ENCODE measurements around the gene COPZ1.

Gene COPZ1

DNA sequence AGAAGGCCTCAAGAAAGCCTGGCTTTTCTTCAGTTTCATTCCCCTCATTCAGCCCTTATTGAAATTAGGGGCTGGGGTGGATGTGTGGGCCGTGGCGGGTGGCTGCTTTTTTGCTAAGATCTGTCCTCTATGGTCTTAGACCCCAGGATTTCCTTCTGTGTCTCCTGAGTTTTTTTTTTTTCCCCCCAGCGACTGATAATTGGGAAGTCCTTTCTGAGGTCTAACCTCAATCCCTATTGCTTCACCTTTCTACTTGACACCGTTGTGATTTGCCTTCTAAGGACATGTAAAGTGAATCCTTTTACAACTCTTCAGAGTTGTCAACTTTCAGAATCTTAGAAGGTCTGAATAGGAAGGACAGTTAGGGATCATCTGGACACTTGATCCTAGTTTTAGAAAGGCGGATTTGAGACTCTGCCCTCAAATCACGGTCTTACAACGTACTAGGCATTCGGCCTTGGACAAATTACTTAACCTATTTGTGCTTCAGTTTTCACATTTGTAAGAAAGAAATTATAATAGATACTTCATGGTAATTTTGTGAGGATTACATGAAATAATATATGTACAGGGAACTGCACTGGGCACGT is 34.9 kb downstream of the COPZ1 start:
- no peak for DNase-seq (ENCODE audit: low spot score)

DNA sequence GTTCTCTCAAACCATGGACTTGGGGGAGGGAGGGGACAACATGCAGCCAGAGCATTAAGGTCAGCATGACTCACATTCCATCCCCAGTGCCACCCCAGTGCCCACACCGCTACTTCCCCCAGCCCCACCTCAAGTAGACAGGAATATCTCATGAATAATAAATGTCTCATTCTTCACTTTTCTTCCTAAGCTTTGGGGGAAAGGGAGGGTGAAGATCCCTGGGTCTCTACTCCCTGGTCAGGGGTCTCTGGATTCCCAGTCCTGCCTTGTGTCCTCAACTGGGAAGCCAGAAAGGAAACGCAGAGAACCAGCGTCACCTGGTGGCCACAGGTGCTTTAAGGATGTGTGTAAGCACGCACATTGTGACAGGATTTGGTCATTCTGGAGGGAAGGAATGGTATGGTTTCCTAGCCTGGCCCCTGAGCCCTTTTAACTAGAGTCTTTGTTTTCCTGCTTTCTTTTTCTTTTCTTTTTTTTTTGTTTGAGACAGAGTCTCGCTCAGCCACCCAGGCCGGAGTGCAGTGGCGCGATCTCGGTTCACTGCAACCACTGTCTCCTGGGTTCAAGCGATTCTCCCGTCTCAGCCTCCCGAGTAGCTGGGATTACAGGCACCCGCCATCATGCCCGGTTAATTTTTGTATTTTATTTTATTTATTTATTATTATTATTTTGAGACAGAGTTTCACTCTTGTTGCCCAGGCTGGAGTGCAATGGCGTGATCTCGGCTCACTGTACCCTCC is 36.0 kb downstream of the COPZ1 start:
- DNase-seq (ENCODE audit: low spot score) = peak; percentile 85

GRCh38 chr12:54363047-54363446 is 38.1 kb downstream of the COPZ1 start:
- DNase-seq (ENCODE audit: low spot score) = no peak

DNA sequence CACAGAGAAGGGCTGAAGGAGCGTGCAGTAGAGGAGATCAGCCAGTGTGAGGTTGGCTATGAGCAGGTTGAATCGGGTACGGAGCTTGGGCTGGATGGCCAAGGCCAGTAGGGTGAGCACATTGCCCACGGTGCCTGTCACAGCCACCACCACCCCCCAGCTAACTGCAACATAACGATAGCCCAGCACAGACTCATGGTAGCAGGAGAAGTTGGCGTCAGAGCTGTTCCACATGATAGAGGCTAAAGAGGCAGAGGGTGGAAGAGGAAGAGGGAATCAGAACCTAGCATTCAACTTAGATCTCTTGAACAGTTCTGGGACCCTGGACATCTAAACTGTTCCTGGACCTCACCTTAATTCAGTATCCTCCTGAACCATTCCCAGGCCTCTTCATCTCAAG is 38.7 kb downstream of the COPZ1 start:
- DNase-seq (ENCODE audit: low spot score) = no peak

- no peak for DNase-seq (ENCODE audit: low spot score)
These were observed 39.5 kb downstream of the COPZ1 start, which contains the start of gene GPR84 for GRCh38 chr12:54364413-54364812. GPR84 (minus strand) TSS chr12:54364486; CDS start chr12:54363851, 635 bp downstream.

DNA sequence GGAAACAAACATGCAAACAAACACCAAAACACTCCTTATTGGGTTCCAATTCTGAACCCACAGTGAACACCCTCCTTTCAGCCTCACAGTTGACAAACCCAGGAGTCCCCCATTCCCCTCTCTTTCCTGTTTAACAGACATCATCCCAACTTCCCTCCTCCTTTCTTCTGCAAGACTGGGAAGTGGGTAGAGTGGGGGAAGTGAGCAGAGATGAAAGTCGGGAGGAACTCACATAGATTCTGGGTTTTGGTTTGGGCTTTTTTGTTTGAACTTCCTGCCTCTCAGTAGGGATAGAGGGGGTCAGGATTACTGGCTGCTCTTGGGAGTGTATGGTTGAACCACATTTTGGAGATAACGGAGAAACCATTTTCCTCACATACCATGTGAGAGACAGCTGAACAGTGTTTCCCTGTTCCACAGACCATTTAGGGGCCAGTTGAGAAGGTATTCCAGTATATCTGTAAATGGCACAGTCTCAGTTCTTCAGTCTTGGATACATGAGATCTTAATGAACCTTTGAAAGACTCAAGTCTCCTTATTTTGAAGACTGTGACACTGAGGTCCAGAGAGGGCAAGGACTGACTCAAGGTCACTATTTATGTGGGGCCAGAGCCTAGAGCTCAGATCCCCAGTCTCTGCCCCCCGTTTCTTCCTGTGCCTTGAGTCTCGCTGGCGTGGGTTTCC is 43.2 kb downstream of the COPZ1 start:
- DNase-seq (ENCODE audit: low spot score) = no peak

DNA sequence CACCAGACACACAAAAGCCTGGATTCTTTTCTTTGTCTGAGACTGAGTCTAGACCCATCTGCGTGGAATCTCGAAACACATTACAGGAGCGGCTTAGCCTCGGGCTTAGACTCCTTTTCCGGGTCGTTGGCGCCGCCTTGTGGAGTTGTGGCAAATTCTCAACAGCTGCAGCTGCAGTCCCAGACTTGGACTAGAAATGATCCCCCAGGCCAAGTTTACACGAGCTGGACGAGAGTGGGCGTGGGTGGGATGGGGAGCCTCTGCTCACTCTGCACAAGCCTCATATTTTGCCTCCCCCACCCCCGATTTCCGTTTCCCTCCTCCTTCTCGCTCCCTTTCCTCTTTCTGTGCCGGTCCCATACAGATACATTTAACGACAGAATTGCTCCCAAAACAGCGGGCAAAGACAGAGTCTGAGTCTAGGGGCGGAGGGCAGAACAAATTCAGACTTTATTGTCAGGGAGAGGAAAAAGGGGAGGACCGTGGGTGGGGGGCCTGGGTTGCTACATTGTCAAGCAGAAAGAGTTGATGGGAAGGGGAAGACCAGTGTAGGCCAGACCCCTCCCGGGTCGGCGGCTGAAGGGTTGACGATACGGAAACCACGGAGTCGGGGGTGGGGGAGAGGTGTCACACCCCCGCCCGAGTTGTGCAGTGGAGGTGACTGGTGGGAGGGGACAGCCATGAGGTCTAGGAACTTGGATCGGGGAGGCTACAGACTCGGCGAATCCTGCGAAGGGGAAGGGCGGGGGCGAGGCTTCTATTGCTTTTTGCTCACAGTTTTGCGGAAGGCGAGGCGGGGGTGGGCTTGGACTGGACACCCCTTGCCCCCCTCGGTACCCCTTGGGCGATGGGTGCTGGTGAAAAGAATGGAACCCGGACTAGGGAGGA is 44.0 kb downstream of the COPZ1 start:
- peak; percentile 93 for DNase-seq (ENCODE audit: low spot score)

GRCh38 chr12:54369597-54370131 is 44.7 kb downstream of the COPZ1 start:
- no peak for DNase-seq (ENCODE audit: low spot score)

GRCh38 chr12:54370171-54370730 is 45.3 kb downstream of the COPZ1 start:
- DNase-seq (ENCODE audit: low spot score) = peak; percentile 78

DNA sequence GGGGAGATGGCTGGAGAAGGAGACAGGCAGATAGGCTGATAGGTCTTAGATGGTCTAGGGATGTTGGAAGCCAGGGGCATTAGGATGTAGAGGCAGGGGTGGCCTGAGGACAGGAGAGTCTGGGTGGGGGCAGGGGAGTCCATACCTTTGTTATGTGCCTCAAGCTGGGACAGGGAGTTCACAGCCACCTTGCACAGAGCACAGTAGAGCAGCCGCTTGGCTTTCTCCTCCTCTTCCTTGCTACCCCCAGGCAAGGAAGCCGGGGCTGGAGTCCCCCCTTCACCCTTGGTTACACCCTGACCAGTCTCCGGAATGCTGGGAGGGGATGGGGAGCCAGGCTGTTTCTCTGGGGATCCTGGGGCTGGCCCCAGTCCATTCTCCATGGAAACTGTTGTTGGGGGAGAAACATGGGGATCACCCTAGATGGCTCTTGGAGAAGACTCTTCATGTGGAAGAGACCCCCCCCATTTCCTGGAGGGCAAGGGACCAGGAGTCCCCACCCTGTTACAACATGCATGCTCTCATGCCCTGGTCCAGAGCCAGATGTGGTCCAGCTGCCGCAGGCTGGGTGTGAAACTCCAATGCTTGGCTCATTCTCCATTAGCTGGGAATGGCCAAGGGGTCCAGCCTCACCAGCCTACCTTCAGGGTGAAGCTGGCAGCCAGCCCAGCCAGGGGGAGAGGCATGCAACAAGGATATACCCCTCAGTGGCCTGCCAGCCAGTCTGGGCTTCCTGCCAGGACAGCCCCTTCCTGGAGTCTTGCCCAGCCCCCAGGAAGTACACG is 46.6 kb downstream of the COPZ1 start:
- DNase-seq (ENCODE audit: low spot score) = no peak

DNA sequence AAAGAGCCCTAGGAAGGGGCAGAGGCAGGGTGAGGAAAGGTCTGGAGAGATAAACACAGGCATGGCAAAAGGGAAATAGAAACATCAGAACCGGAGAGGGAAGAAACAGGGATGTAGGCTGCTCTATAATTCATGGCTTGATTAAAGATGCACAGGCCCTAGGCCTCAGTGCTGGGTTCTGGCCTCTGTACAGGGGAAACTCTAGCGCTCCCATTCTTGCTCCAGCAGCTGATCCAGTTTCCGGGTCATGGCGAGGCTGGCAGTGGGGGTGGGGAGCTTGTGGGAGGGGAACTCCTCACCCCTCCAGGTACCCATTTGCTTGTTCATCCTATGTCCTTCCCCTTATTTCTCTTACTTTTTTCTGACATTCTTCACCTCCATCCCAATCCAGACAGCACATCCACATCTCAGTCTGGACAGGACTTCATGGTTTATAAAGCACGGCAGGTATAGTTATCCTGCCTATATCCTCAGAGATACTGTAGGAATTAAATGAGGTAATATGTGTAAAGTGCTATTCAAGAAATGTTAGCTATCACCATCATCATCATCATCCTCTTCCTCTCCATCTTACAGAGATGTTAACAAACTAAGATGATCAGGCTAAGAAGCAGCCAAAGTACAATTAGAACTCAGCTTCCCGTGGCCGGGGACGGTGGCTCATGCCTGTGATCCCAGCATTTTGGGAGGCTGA is 47.3 kb downstream of the COPZ1 start:
- DNase-seq (ENCODE audit: low spot score) = no peak

- DNase-seq (ENCODE audit: low spot score) = no peak
These were observed 49.0 kb downstream of the COPZ1 start for GRCh38 chr12:54373649-54374561.

GRCh38 chr12:54374562-54375258 is 49.8 kb downstream of the COPZ1 start:
- DNase-seq (ENCODE audit: low spot score) = no peak

DNA sequence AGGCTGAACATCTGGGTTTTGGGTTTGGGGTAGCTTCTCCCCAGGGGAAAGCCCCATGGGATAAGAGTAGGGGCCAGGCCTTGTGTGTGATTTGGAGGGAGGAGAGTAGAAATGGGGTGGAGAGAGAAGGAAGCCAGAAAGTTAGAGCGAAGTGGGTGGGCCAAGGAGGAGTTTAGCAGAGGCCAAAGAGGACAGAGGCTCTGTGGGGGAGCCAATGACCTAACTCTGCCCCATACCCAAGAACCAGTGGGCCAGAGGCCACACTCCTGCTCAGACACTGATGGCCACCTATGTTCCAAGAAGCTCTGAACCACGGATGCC is 50.3 kb downstream of the COPZ1 start:
- DNase-seq (ENCODE audit: low spot score) = no peak

DNA sequence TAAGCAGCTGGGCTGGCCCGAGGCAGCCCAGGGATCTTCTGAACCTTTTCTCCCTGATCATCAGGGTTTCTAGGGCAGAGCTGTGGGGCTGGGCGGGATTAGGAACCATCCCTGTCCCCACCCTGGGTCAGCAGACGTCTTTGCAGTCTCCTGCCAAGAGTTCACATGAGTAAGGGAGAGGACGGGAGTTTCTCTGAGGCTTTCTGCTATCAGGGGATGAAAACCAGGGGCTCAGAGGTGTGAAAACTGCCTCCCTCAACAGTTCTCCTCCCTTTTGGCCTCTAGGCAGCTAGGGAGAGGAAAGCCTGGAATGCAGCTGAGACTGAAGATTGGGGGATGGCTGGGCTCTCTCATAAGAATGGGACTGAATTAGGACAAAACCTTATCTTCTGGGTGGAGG is 51.7 kb downstream of the COPZ1 start:
- no peak for DNase-seq (ENCODE audit: low spot score)

GRCh38 chr12:54377007-54377406 is 52.1 kb downstream of the COPZ1 start:
- no peak for DNase-seq (ENCODE audit: low spot score)

DNA sequence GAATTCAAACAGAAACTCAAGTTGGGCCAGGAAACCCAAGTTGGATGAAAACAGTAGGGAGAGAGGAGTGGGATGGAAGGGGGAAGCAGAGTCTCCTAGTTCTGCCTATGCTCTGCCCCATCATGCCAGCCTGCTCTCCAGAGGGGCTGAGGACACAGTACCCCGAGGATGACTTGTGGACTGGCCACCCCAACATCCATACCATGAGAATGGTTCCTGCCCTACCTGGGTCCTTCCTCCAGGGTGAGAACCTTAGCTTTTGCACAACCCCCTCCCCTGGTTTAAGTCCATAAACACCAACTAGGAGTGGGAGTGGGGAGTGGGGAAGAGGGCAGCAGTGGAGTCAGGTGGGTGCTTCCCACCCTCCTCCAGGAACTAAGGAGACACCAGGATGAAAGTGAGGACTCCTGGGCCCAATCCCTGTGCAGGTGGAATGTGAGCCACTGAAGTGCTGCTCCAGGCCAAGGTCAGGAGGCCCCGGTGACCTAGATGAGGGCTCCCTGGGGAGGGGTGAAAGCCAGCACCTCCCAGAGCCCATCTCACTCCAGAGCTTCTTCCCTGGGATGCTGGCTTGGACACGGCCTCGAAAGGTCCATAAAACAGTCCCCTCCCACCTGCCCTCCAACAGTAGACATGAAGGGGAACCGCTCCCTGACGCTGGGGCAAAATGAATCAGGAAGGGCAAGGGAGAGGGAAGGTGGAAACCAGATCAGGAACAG is 53.0 kb downstream of the COPZ1 start:
- no peak for DNase-seq (ENCODE audit: low spot score)

Data from Ammon's horn (tissue), 1 donor.